Epithelial cell of prostate (primary cell): ENCODE data around the gene DIPK1B.

Source experiments
- DNase-seq: peaks from one replicate; pipeline ENCODE4 v3.0.0-alpha.2; 2011; ENCODE audit warnings: low read depth, low spot score
- H3K27ac ChIP-seq: fragments of 450-650 bp; 2 replicates; pipeline ENCODE4 v1.5.1; 2017; ENCODE audit warnings: mild to moderate bottlenecking

DIPK1B gene

GRCh38 chr9:136711751-136712689 is at the start of gene DIPK1B:
Gene DIPK1B (plus strand): TSS chr9:136712572. CDS start chr9:136712666, 94 bp downstream.
- no peak within 1 kb of the TSS for H3K27ac ChIP-seq
- no peak for DNase-seq

- DNase-seq, result no peak
- no peak within 1 kb of the TSS for H3K27ac ChIP-seq
Measured at GRCh38 chr9:136662656-136663581, 49.5 kb upstream of the DIPK1B start, which contains the start of gene EGFL7. Gene EGFL7 (plus strand): TSS chr9:136662916. CDS start chr9:136668283, 5,367 bp downstream.

GRCh38 chr9:136664000-136664915 is 48.1 kb upstream of the DIPK1B start:
- DNase-seq, result no peak
- H3K27ac ChIP-seq, result no peak overlapping the region

- no peak overlapping the region for H3K27ac ChIP-seq
- no peak for DNase-seq
Measured at GRCh38 chr9:136665111-136665703, 47.2 kb upstream of the DIPK1B start.

GRCh38 chr9:136665704-136666371 is 46.5 kb upstream of the DIPK1B start:
- no peak overlapping the region for H3K27ac ChIP-seq
- no peak for DNase-seq

DNA sequence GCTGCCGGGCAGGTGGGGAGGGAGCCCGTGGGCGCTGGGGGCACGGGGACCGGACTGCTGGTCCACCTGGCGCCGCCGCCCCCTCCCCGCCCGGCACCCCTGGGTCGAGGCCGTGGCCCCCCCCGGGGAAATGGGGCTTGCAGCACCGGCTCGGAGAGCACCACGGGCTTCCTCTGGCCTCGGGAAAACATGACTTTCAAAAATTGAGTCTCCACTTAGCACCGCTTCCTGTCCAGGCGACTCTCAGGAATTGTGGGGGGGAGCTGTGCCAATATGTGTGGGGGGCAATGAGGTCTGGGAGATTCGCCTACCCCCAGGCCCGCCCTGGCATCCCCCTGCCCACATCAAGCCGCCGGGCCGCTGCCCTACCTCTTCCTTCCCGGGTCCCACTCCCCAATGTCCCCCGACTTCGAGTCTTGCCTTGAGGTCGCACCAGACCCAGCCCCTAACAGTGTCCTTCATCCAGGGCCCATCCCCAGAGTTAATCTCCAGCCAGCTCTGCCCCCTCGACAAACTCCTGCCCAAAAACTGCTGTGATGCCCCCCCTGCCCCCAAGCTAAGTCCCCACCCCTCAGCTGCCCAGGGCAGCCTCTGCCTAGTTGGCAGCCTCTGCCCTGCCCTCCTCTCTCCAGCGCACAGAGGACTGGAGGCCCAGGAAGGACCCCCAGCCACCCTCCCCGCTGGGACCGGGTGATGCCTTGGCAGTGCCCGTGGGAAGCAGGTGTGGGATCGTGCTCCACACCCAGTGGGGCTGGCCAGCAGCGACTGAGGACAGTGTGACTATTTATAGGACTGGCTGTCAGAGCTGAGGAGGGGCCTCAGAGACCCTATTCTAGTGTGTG is 45.8 kb upstream of the DIPK1B start:
- no peak overlapping the region for H3K27ac ChIP-seq
- no peak for DNase-seq

GRCh38 chr9:136667214-136667939 is 45.0 kb upstream of the DIPK1B start:
- no peak overlapping the region for H3K27ac ChIP-seq
- DNase-seq, result no peak

GRCh38 chr9:136667940-136668760 is 44.2 kb upstream of the DIPK1B start:
- no peak overlapping the region for H3K27ac ChIP-seq
- no peak for DNase-seq

DNA sequence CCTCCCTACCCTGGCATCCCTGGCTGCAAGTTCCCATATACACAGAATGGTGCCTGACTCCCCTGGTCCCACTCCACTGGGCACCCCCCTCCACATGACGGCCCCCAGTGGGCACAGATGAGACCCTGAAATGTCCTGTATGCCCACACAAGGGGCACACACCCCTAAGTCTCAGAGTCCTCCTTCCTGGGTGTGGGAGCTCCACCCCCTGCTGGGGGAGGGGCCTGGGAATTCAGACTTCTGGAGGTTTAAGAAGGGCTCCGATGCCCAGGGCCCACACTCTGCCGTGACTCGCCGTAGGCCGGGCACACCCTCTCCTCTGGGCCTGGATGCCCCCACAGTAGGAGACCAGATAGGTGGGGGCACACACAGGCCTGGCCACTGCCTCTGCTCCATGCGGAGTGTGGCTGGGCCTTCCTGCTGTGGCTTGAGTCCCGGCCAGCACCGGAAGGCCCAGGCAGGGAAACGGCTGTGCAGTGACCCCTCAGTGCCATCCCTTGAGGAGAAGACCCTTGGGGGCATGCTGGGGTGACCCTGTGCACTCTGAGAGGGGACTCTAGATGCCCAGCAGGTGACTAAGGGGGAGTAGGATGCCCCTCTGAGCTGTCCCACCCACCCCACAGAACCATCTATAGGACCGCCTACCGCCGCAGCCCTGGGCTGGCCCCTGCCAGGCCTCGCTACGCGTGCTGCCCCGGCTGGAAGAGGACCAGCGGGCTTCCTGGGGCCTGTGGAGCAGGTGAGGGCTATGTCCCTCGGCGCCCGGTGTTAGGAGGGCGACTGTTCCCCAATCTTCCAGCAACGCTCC is 43.2 kb upstream of the DIPK1B start:
- H3K27ac ChIP-seq, result no peak overlapping the region
- DNase-seq, result no peak

DNA sequence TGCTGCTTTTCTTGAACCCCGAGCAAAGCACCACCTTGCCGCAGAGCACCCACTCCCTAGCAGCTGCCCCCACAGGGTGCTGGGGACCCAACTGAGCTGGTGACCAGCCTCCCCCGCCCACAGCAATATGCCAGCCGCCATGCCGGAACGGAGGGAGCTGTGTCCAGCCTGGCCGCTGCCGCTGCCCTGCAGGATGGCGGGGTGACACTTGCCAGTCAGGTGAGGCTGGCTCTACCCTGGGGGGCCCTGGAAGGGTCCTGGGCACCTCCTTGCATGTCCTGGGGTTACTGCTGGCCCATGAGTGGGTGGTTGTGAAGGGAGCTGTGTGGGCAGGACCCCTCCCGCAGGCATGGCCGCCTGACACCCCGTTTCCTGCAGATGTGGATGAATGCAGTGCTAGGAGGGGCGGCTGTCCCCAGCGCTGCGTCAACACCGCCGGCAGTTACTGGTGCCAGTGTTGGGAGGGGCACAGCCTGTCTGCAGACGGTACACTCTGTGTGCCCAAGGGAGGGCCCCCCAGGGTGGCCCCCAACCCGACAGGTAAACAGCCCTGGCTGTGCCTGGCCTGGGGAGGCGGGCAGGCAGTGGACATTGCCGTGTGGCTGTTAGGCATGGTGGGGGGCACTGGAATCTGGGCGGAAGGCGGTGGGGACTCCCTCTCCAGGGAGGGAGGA is 42.4 kb upstream of the DIPK1B start:
- no peak for DNase-seq
- no peak overlapping the region for H3K27ac ChIP-seq

GRCh38 chr9:136670576-136671253 is 41.7 kb upstream of the DIPK1B start:
- no peak for DNase-seq
- H3K27ac ChIP-seq, result no peak overlapping the region

DNA sequence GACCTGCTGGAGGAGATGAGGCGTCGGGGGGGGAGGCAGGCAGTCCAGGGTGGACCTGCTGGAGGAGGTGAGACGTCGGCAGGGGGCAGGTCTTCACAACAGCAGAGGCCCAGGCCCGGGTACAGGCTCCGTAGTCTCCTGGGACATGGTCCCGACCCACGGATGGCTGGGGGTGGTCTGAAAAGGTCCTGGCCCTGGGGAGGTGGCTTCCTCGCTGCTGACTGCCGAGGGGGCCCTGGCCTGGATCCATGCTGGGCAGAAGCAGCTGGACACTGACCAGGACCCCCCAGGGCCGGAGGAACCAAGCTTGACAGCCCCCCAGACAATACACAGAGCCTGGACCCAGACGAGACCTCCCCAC is 41.1 kb upstream of the DIPK1B start:
- no peak overlapping the region for H3K27ac ChIP-seq
- no peak for DNase-seq

DNA sequence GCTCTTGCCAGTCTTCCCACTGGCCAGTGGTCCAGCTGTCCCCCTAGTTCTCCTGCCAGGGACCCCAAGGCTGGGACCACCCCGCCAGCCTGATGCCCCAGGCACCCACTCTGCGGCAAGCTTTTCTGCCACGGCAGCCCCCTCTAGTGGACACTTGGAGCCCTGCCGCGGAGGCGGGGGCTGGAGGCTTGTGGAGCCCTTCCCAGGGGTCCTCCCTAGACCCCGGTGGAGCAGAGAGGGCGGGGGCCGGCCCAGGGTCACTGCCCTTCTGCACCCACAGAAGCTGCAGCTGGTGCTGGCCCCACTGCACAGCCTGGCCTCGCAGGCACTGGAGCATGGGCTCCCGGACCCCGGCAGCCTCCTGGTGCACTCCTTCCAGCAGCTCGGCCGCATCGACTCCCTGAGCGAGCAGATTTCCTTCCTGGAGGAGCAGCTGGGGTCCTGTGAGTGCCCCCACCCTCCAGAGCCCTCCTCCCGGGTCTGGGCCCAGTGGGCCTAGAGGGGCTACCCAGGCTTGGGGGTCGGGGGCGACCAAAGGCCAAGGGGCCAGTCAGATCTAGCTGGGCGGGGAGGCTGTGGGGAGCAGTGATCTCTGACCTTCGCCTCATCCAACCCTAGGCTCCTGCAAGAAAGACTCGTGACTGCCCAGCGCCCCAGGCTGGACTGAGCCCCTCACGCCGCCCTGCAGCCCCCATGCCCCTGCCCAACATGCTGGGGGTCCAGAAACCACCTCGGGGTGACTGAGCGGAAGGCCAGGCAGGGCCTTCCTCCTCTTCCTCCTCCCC is 40.5 kb upstream of the DIPK1B start:
- no peak for DNase-seq
- no peak overlapping the region for H3K27ac ChIP-seq
